Measurements from ENCODE around the gene CC2D1B. TPM values are rescaled to one million over a fixed set of nuclear protein-coding genes. Genes with fewer than 3 reads are reported as not detected.
"Not testable (repeated sequence)": the region's sequence is repeated elsewhere in the genome, so short reads cannot be mapped to it uniquely, and the experiment has no call there.

The CC2D1B gene
- 24.9 TPM for polyA plus RNA-seq (ENCODE audit: insufficient read length)

- peak; percentile 75 for DNase-seq (ENCODE audit: low read depth)
Observed at GRCh38 chr1:52365746-52366516, at the start of gene CC2D1B. CC2D1B (minus strand) TSS chr1:52366205; CDS start chr1:52364620, 1,585 bp downstream.

GRCh38 chr1:52414942-52415341, 48.9 kb upstream of the CC2D1B start:
- DNase-seq (ENCODE audit: low read depth) = no peak

- DNase-seq (ENCODE audit: low read depth) = no peak
Observed at GRCh38 chr1:52413410-52413989, 47.5 kb upstream of the CC2D1B start.

GRCh38 chr1:52404975-52405338, 39.0 kb upstream of the CC2D1B start:
- no peak for DNase-seq (ENCODE audit: low read depth)

- peak; percentile 93 for DNase-seq (ENCODE audit: low read depth)
Observed at GRCh38 chr1:52404116-52404974, 38.3 kb upstream of the CC2D1B start, which contains the start of the genes ORC1 and PRPF38A. ORC1 (minus strand) TSS chr1:52404423; CDS start chr1:52402223, 2,200 bp downstream. PRPF38A (plus strand) TSS chr1:52404602; CDS start chr1:52404750, 148 bp downstream.

GRCh38 chr1:52403566-52404115, 37.6 kb upstream of the CC2D1B start:
- DNase-seq (ENCODE audit: low read depth) = no peak

GRCh38 chr1:52402860-52403240, 36.8 kb upstream of the CC2D1B start:
- DNase-seq (ENCODE audit: low read depth) = no peak

- DNase-seq (ENCODE audit: low read depth) = no peak
Observed at GRCh38 chr1:52400131-52400530, 34.1 kb upstream of the CC2D1B start.

GRCh38 chr1:52399629-52400028, 33.6 kb upstream of the CC2D1B start:
- no peak for DNase-seq (ENCODE audit: low read depth)

GRCh38 chr1:52393174-52393573, 27.2 kb upstream of the CC2D1B start:
- no peak for DNase-seq (ENCODE audit: low read depth)

- no peak for DNase-seq (ENCODE audit: low read depth)
Observed at GRCh38 chr1:52386458-52386857, 20.5 kb upstream of the CC2D1B start.

GRCh38 chr1:52385376-52385775, 19.4 kb upstream of the CC2D1B start:
- DNase-seq (ENCODE audit: low read depth) = no peak

GRCh38 chr1:52369851-52370250, 3.8 kb upstream of the CC2D1B start:
- not testable (repeated sequence) for DNase-seq (ENCODE audit: low read depth)

- no peak for DNase-seq (ENCODE audit: low read depth)
Observed at GRCh38 chr1:52368383-52369172, 2.6 kb upstream of the CC2D1B start.

GRCh38 chr1:52367272-52367671, 1.3 kb upstream of the CC2D1B start:
- no peak for DNase-seq (ENCODE audit: low read depth)

GRCh38 chr1:52366517-52366827, 467 bp upstream of the CC2D1B start:
- no peak for DNase-seq (ENCODE audit: low read depth)

- DNase-seq (ENCODE audit: low read depth) = no peak
Observed at GRCh38 chr1:52365071-52365745, 797 bp downstream of the CC2D1B start.

- DNase-seq (ENCODE audit: low read depth) = no peak
Observed at GRCh38 chr1:52364235-52364839, 1.7 kb downstream of the CC2D1B start.

- DNase-seq (ENCODE audit: low read depth) = no peak
Observed at GRCh38 chr1:52360595-52360968, 5.4 kb downstream of the CC2D1B start.

All from forelimb muscle (tissue), 1 donor.